Measurements from ENCODE around the gene C9orf72. TPM values are rescaled to one million over a fixed set of nuclear protein-coding genes. Genes with fewer than 3 reads are reported as not detected.

C9orf72 gene
- total and polyA plus RNA-seq, 12 donors = 6.2 to 39.9 (median 16.1) TPM

GRCh38 chr9:27599102-27599869 is 26.0 kb upstream of the C9orf72 start:
- no peaks in the 10 kb centered on the region for H3K36me3 ChIP-seq (replicated peaks in 1 of 2)
- peak overlapping the region in 3 of 5 donors; percentile 31 to 77 (median 61) for H3K27ac ChIP-seq
- H3K4me1 ChIP-seq (replicated peaks in 1 of 2) = no peaks in the 10 kb centered on the region
- 69 to 71% (median 70%) methylated on average over 6 of the region's 6 CpGs for WGBS, 4 donors
- no peak overlapping the region for H3K4me3 ChIP-seq
- intact Hi-C loops (cut with DNase I) = no loop called here
- no peaks in the 10 kb centered on the region for H3K27me3 ChIP-seq
- no peaks in the 10 kb centered on the region for H3K9me3 ChIP-seq (replicated peaks in 1 of 3)
- TF ChIP-seq POLR2A (IDR thresholded peaks at IDR 0.05) = no peak
- TF ChIP-seq CTCF (IDR thresholded peaks at IDR 0.05) = no peak
- peak in 1 of 7 donors; percentile 16 for DNase-seq

DNA sequence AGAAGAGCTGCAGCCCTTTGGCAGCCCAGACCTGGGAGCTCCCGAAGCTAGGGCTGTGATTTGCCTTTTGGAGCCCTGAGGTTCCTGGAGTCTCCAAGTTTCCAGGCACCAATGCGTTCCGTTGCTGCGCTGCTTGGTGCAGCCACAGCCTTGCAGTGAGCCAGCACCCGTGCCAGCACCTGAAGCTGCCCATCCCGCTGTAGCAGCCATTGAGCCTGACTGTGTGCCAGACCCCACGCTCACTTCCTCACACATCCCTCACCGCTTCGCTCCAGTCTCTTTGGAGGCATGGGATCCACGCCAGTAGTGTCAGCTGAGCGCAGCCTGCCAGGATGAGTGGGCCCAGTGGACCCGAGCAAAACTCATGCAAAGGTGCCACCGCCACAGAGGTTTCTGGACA is 22.5 kb upstream of the C9orf72 start:
- Histone ChIP-seq H3K4me1 (replicated peaks in 1 of 2) (no peaks in the 10 kb centered on the region), H3K27ac (no peak overlapping the region), H3K9me3 (replicated peaks in 1 of 3) (no peaks in the 10 kb centered on the region), H3K4me3 (no peak overlapping the region), H3K27me3 (no peaks in the 10 kb centered on the region), H3K36me3 (replicated peaks in 1 of 2) (no peaks in the 10 kb centered on the region)
- TF ChIP-seq CTCF (IDR thresholded peaks at IDR 0.05) = no peak
- TF ChIP-seq POLR2A (IDR thresholded peaks at IDR 0.05) = no peak
- 87 to 96% (median 91%) methylated on average over 11 to 13 of the region's 13 CpGs for WGBS, 4 donors
- DNase-seq = no peak
- intact Hi-C loops (cut with DNase I) = no loop called here

DNA sequence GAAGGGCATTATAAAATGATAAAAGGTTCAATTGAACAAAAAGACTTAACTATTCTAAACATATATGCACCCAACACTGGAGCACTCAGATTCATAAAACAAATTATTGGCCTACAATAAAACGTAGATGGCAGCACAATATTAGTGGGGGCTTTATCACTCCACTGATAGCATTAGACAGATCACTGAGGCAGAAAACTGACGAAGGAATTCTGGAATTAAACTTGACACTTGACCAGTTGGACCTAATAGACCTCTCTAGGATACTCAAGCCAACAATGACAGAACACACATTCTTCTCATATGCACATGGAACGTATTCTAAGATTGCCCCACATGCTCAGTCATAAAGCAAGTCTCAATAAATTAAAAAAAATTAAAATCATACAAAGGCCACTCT is 18.4 kb upstream of the C9orf72 start:
- TF ChIP-seq POLR2A (IDR thresholded peaks at IDR 0.05) (no peak), CTCF (IDR thresholded peaks at IDR 0.05) (no peak)
- H3K27ac ChIP-seq = no peak overlapping the region
- no peaks in the 10 kb centered on the region for H3K4me1 ChIP-seq (replicated peaks in 1 of 2)
- H3K36me3 ChIP-seq (replicated peaks in 1 of 2) = no peaks in the 10 kb centered on the region
- 55 to 75% (median 62%) methylated on average over 3 of the region's 3 CpGs for WGBS, 4 donors
- no peaks in the 10 kb centered on the region for H3K9me3 ChIP-seq (replicated peaks in 1 of 3)
- no peak overlapping the region for H3K4me3 ChIP-seq
- no peaks in the 10 kb centered on the region for H3K27me3 ChIP-seq
- no peak for DNase-seq
- intact Hi-C loops (cut with DNase I) = no loop called here

DNA sequence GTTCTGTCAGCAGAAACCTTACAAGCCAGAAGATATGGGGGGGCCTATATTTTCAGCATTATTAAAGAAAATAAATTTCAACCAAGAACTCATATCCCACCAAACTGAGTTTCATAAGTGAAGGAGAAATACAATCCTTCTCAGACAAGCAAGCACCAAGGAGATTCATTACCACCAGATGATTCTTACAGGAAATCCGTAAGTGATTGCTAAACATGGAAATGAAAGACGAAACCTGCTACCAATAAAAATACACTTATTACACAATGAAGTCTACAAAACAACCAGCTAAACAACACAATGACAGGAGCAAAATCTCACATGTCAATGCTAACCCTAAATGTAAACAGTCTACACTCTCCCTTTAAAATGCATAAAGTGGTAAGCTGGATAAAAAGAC is 17.8 kb upstream of the C9orf72 start:
- H3K27ac ChIP-seq = no peak overlapping the region
- no peaks in the 10 kb centered on the region for H3K9me3 ChIP-seq (replicated peaks in 1 of 3)
- H3K4me3 ChIP-seq = no peak overlapping the region
- intact Hi-C loops (cut with DNase I) = no loop called here
- no peak for DNase-seq
- no peaks in the 10 kb centered on the region for H3K36me3 ChIP-seq (replicated peaks in 1 of 2)
- no peaks in the 10 kb centered on the region for H3K27me3 ChIP-seq
- TF ChIP-seq POLR2A (IDR thresholded peaks at IDR 0.05) = no peak
- no peak for TF ChIP-seq CTCF (IDR thresholded peaks at IDR 0.05)
- 55 to 84% (median 65%) methylated on average over 2 of the region's 2 CpGs for WGBS, 4 donors
- no peaks in the 10 kb centered on the region for H3K4me1 ChIP-seq (replicated peaks in 1 of 2)

All from adrenal gland (tissue), 12 donors.